ENCODE results near the gene GRIK4. TPM values are rescaled to one million over a fixed set of nuclear protein-coding genes. Genes with fewer than 3 reads are reported as not detected.

Gene GRIK4
- total and polyA plus RNA-seq, 8 donors = 0.06 to 0.31 TPM; not detected in 6

- H3K27ac ChIP-seq = no peak overlapping the region
- no peaks in the 10 kb centered on the region for H3K4me1 ChIP-seq
- H3K9me3 ChIP-seq = peaks cover 0 to 4% (median 0%) of the 10 kb centered on the region in 4 donors
- intact Hi-C loops (cut with DNase I; ENCODE audit: low total_unique reads) = no loop called here
- 48 to 85% (median 63%) methylated on average over 3 of the region's 3 CpGs for WGBS, 5 donors
- H3K27me3 ChIP-seq = peaks cover 0 to 8% (median 0%) of the 10 kb centered on the region in 3 donors
- H3K4me3 ChIP-seq = no peak overlapping the region
- DNase-seq = no peak
- TF ChIP-seq POLR2AphosphoS5 (IDR thresholded peaks at IDR 0.05) (no peak), CTCF (IDR thresholded peaks at IDR 0.05) (no peak), EP300 (IDR thresholded peaks at IDR 0.05) (no peak)
- H3K36me3 ChIP-seq = no peaks in the 10 kb centered on the region
Observed at GRCh38 chr11:120651396-120651795, 139.8 kb downstream of the GRIK4 start.

- Histone ChIP-seq H3K27ac (no peak overlapping the region), H3K27me3 (peaks cover 0 to 8% (median 0%) of the 10 kb centered on the region in 3 donors), H3K9me3 (peaks cover 0 to 4% (median 0%) of the 10 kb centered on the region in 4 donors), H3K36me3 (no peaks in the 10 kb centered on the region), H3K4me3 (no peak overlapping the region), H3K4me1 (no peaks in the 10 kb centered on the region)
- TF ChIP-seq POLR2AphosphoS5 (IDR thresholded peaks at IDR 0.05) = no peak
- no peak for TF ChIP-seq EP300 (IDR thresholded peaks at IDR 0.05)
- no peak for TF ChIP-seq CTCF (IDR thresholded peaks at IDR 0.05)
- no peak for TF ChIP-seq POLR2A (IDR thresholded peaks at IDR 0.05)
- WGBS, 5 donors = 81 to 84% (median 82%) methylated on average over 6 of the region's 6 CpGs
- DNase-seq = no peak
- intact Hi-C loops (cut with DNase I; ENCODE audit: low total_unique reads) = no loop called here
Observed at GRCh38 chr11:120651836-120652235, 140.3 kb downstream of the GRIK4 start.

- Histone ChIP-seq H3K4me1 (no peaks in the 10 kb centered on the region), H3K9me3 (peaks cover 0 to 4% (median 0%) of the 10 kb centered on the region in 4 donors), H3K27ac (no peak overlapping the region), H3K4me3 (no peak overlapping the region), H3K36me3 (no peaks in the 10 kb centered on the region), H3K27me3 (peaks cover 0 to 8% (median 0%) of the 10 kb centered on the region in 3 donors)
- WGBS, 5 donors = 74 to 87% (median 85%) methylated on average over 3 of the region's 3 CpGs
- no peak for TF ChIP-seq CTCF (IDR thresholded peaks at IDR 0.05)
- TF ChIP-seq EP300 (IDR thresholded peaks at IDR 0.05) = no peak
- TF ChIP-seq POLR2AphosphoS5 (IDR thresholded peaks at IDR 0.05) = no peak
- DNase-seq = peak in 1 of 2 donors; percentile 21
- intact Hi-C loops (cut with DNase I; ENCODE audit: low total_unique reads) = no loop called here
Observed at GRCh38 chr11:120652705-120653335, 141.3 kb downstream of the GRIK4 start.

- DNase-seq = no peak
- intact Hi-C loops (cut with DNase I; ENCODE audit: low total_unique reads) = no loop called here
- Histone ChIP-seq H3K9me3 (peaks cover 0 to 4% (median 0%) of the 10 kb centered on the region in 4 donors), H3K36me3 (no peaks in the 10 kb centered on the region), H3K27ac (no peak overlapping the region), H3K27me3 (peaks cover 0 to 12% (median 0%) of the 10 kb centered on the region in 3 donors), H3K4me3 (no peak overlapping the region), H3K4me1 (no peaks in the 10 kb centered on the region)
- TF ChIP-seq POLR2AphosphoS5 (IDR thresholded peaks at IDR 0.05) (no peak), CTCF (IDR thresholded peaks at IDR 0.05) (no peak), EP300 (IDR thresholded peaks at IDR 0.05) (no peak), POLR2A (IDR thresholded peaks at IDR 0.05) (no peak)
- WGBS, 5 donors = 82 to 94% (median 89%) methylated on average over 5 of the region's 5 CpGs
Observed at GRCh38 chr11:120655589-120655988, 144.0 kb downstream of the GRIK4 start.
